Vagina (tissue), 2 donors: Measurements from ENCODE around the gene SGCD.

Experiments
- CTCF ChIP-seq, 3 experiments: fragments of 450-650 bp in 2 of 3; fragments of 200-600 bp in 1 of 3; sonication (generic) in 1 of 3; IDR thresholded peaks; one replicate each; pipeline ENCODE4 v1.5.1; 2017 to 2019; ENCODE audit warnings: antibody characterized with exemption in 3 of 3, mild to moderate bottlenecking in 2 of 3, moderate library complexity in 2 of 3
- POLR2A ChIP-seq, 2 donors: fragments of 450-650 bp; IDR thresholded peaks; one replicate each; pipeline ENCODE4 v1.6.1; 2017; ENCODE audit warnings: antibody characterized with exemption in 2 of 2, mild to moderate bottlenecking in 2 of 2, moderate library complexity in 2 of 2

- TF ChIP-seq CTCF (IDR thresholded peaks at IDR 0.05): no peak
- no peak for TF ChIP-seq POLR2A (IDR thresholded peaks at IDR 0.05)
Measured at GRCh38 chr5:156552855-156553358, 225.9 kb downstream of the SGCD start.
